HG03097 (cell line): ENCODE results near the gene UPF2.
A peak's percentile ranks its signal among the peaks of the same experiment; 100 is the strongest.
"Not testable (repeated sequence)": the region's sequence is repeated elsewhere in the genome, so short reads cannot be mapped to it uniquely, and the experiment has no call there.

ENCODE experiments used
- ATAC-seq: cut with Tn5 transposase; IDR thresholded peaks from one replicate; pipeline ENCODE4 v1.9.1; 2021; ENCODE audit not compliant: unreplicated experiment, low FRiP score

The UPF2 gene

GRCh38 chr10:12041766-12042408 lies 722 bp downstream of the UPF2 start:
- ATAC-seq = no peak

- no peak for ATAC-seq
Observed at GRCh38 chr10:12036073-12036655, 6.4 kb downstream of the UPF2 start.

GRCh38 chr10:12031404-12031803 lies 11.2 kb downstream of the UPF2 start:
- no peak for ATAC-seq

GRCh38 chr10:12027539-12027938 lies 15.1 kb downstream of the UPF2 start:
- ATAC-seq = peak; percentile 88

GRCh38 chr10:12025591-12025990 lies 17.0 kb downstream of the UPF2 start:
- ATAC-seq = no peak

GRCh38 chr10:12022580-12023257 lies 19.9 kb downstream of the UPF2 start:
- ATAC-seq = no peak

GRCh38 chr10:12020574-12020973 lies 22.0 kb downstream of the UPF2 start:
- no peak for ATAC-seq

GRCh38 chr10:12019283-12019971 lies 23.2 kb downstream of the UPF2 start:
- ATAC-seq = no peak

- no peak for ATAC-seq
Observed at GRCh38 chr10:12018438-12019282, 23.9 kb downstream of the UPF2 start.

- ATAC-seq = no peak
Observed at GRCh38 chr10:12013926-12014325, 28.7 kb downstream of the UPF2 start.

GRCh38 chr10:12013391-12013790 lies 29.2 kb downstream of the UPF2 start:
- not testable (repeated sequence) for ATAC-seq

GRCh38 chr10:12010353-12010752 lies 32.3 kb downstream of the UPF2 start:
- no peak for ATAC-seq

GRCh38 chr10:12008842-12009241 lies 33.8 kb downstream of the UPF2 start:
- ATAC-seq = not testable (repeated sequence)

- ATAC-seq = no peak
Observed at GRCh38 chr10:12006671-12007070, 35.9 kb downstream of the UPF2 start.

- ATAC-seq = peak; percentile 50
Observed at GRCh38 chr10:11993834-11994468, 48.7 kb downstream of the UPF2 start.

GRCh38 chr10:11988924-11989323 lies 53.7 kb downstream of the UPF2 start:
- ATAC-seq = no peak

GRCh38 chr10:11986593-11987216 lies 55.9 kb downstream of the UPF2 start:
- no peak for ATAC-seq

- ATAC-seq = no peak
Observed at GRCh38 chr10:11982253-11982652, 60.4 kb downstream of the UPF2 start.

GRCh38 chr10:11975795-11976194 lies 66.8 kb downstream of the UPF2 start:
- no peak for ATAC-seq

- ATAC-seq = not testable (repeated sequence)
Observed at GRCh38 chr10:11972523-11972922, 70.1 kb downstream of the UPF2 start.
